CD4-positive, alpha-beta T cell treated with Interleukin-12 subunit alpha and Interleukin-12 subunit beta, for 1 hour (primary cell): ENCODE data around the gene CCDC80.
"Not testable (repeated sequence)": the region's sequence is repeated elsewhere in the genome, so short reads cannot be mapped to it uniquely, and the experiment has no call there.

Source experiments
- DNase-seq: peaks from one replicate; pipeline ENCODE4 v3.0.0-alpha.2; 2020

The CCDC80 gene

GRCh38 chr3:112582244-112582874 is 58.6 kb downstream of the CCDC80 start:
- peak; percentile 38 for DNase-seq

- no peak for DNase-seq
These were observed 61.2 kb downstream of the CCDC80 start for GRCh38 chr3:112579697-112580096.

DNA sequence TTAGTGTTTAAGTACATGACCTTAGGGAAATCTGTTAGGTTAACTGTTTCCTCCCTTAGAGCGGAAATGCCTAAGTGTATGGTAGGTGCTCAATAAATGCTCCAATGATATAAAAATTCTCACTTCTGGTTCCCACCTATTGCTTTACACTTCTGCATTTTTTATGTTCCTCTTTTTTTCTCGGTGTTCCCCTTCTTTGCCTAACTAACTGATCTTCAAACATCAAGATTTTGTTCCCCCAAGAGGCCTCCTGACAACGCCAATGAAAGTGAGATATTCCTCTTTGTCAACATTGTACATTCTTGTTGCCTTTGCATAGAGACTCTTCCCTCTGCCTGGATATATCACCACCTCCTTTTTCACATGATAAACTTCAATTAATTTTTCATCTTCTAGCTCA is 61.7 kb downstream of the CCDC80 start:
- no peak for DNase-seq

GRCh38 chr3:112572701-112573100 is 68.2 kb downstream of the CCDC80 start:
- DNase-seq: no peak

- DNase-seq: no peak
These were observed 71.7 kb downstream of the CCDC80 start for GRCh38 chr3:112569265-112569664.

DNA sequence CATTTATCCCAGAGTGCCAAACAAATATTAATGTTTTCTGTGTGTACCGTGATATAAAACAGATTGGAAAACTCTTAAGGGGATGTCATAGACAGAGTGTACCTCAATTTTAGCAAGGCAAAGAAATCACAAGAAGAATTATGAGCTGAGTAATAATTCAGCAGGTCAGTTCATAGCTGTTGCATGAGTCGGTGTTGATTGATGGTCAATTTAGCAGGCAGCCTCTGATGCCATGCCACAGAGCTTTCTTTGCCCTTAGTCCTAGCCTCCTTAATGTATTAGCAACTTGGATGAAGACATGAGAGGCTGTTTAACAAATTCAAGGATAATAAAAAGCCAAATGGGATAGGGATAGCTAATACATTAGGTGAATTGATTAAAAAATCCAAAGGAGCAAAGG is 72.3 kb downstream of the CCDC80 start:
- no peak for DNase-seq

DNA sequence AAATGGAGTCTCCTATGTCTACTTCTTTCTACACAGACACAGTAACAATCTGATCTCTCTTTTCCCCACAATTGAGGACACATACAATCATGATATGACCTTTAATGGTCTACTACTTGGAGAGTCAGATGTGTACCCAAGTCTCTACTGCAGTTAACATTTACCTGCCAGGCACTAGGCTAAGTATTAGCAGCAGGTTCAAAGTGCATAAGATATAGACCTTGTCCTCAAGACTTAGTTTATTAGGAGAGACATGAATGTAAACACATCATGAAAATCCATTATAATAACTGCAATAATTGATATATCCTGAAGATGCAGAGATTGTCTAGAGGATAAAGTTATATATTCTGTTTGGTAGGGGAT is 76.0 kb downstream of the CCDC80 start:
- DNase-seq: no peak

DNA sequence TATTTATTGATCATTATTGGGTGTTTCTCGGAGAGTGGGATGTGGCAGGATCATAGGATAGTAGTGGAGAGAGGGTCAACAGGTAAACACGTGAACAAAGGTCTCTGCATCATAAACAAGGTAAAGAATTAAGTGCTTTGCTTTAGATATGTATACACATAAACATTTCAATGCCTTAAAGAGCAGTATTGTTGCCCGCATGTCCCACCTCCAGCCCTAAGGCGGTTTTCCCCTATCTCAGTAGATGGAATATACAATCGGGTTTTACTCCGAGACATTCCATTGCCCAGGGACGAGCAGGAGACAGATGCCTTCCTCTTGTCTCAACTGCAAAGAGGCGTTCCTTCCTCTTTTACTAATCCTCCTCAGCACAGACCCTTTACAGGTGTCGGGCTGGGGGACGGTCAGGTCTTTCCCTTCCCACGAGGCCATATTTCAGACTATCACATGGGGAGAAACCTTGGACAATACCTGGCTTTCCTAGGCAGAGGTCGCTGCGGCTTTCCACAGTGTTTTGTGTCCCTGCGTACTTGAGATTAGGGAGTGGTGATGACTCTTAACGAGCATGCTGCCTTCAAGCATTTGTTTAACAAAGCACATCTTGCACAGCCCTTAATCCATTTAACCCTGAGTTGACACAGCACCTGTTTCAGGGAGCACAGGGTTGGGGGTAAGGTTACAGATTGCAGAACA is 76.5 kb downstream of the CCDC80 start:
- not testable (repeated sequence) for DNase-seq

DNA sequence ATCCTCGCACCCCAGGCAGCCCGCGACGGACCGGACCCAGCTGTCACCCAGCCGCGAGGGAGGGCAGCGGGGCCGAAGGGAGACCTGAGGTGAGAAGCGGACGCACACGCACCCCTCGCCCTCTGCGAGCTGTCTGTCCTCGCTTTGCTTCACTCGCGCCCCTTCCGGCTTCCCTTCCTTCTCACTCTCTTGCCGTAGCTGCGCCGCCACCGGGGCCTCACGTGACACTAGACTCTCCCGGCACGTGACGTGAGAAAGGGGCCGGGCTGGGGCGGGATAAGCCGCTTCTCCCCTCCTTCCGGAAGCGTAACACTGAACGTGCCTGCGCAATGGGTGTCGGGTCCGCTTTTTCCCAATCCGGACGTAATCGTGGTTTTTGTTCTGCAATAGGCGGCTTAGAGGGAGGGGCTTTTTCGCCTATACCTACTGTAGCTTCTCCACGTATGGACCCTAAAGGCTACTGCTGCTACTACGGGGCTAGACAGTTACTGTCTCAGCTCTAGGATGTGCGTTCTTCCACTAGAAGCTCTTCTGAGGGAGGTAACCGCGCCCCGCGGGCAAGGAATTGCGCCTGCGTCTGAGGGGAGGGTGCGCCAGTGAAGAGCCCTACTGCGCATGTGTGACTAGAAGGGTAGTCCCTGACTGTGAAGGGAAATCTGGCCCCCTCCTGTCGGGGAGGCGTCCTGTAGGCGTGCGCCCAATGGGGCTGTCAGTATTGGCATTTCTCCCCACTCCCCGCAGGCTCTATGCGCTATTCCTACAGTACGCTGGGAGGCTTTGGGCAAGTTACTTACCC is 79.0 kb downstream of the CCDC80 start, which contains the start of the genes ATG3 and SLC35A5:
TSS of gene ATG3 (minus strand) at position 229 of the 796 bp plus-strand sequence. CDS start 434 bp downstream, outside the sequence.
TSS of gene SLC35A5 (plus strand) at position 312 of the 796 bp plus-strand sequence. CDS start 1,359 bp downstream, outside the sequence.
- peak; percentile 98 for DNase-seq

GRCh38 chr3:112561484-112561733 is 79.5 kb downstream of the CCDC80 start:
- DNase-seq: no peak

GRCh38 chr3:112560721-112561483 is 80.0 kb downstream of the CCDC80 start:
- DNase-seq: peak; percentile 64

DNA sequence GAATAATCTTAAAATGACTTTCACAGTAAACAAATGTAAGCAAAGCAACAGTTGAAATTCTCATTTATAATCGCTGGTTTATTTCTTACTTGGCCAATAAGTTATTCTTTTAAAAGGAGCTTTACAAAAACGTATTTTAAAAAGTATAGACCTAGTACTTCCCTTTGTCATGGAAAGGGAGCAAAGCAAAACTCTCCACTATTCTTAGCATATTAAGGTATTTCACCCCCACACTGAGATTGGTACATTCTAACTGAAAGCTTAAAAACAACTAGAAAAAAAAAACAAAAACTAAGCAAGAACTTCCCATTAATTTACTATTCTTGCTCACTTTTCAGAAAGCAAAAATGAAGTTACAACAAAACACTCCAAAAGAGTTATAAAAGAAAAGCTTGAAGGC is 80.6 kb downstream of the CCDC80 start:
- DNase-seq: no peak

DNA sequence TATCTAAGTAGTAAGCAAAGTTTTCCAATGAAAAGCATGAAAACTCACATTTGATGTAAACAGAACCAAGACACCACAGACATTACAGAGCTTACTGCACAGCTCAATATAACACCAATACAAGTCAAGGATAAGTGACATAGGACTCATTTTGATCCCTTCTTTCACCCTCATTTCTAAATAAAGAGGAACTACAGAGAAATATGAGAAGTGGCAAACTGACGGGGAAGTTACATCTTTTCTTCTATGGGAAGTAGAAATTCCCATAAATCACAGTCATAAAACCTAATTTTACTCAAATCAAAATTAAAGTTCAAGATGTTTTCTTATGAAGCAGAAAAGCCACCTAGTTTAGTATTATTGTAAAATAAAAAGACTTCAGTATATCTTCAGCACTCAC is 83.0 kb downstream of the CCDC80 start:
- no peak for DNase-seq

DNA sequence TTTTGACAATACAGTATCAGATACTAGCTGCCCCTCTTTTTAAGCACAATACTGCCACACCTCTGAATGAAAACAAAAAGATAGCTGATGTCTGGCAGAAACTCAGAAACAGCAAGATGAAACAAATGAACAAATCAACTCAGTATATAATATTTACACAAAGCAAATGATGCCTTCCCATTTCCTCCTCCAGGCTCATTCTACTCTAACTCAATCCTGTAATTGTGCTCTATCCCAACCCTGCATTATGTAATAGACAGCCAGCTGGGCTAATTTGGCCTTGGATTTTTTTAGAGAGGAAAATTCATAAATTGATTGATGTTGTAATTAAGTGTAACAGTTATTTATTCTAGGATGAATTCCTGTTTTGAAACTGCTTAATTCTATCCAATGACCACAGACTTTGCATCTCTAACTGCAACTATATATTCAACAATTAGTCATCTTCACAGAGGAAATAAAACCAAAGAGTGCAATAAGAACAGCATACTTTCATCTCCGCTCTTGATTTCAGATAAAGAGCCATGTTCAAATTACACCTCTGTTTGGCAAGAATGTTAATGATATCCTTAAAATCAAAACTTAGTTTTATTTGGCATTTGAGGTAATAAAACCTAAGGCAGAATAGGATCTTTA is 85.3 kb downstream of the CCDC80 start:
- DNase-seq: no peak

DNA sequence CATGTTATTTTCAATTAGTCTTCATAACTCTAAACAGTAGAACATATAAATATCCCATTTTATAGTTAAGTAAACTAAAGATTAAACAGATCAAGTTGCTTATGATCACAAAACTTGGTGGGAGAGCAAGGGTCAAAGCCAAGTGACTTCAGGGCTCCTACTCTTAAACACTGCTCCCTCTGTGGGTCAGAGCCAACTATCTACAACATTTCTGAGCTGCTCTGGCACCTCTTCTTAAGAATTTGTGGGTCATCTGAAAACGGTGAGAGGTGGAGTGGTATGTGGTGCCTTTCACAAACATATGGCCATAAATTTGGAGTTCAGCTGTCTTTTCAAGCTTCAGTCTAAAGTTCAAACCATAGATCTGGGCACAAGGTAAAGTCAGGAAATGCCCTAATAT is 90.1 kb downstream of the CCDC80 start:
- no peak for DNase-seq
